HG02763 (cell line): ENCODE data around the gene ACSS2.
A peak's percentile ranks its signal among the peaks of the same experiment; 100 is the strongest.
"Not testable (repeated sequence)": the region's sequence is repeated elsewhere in the genome, so short reads cannot be mapped to it uniquely, and the experiment has no call there.

Experiments used
- ATAC-seq: cut with Tn5 transposase; IDR thresholded peaks from one replicate; pipeline ENCODE4 v1.9.1; 2021; ENCODE audit warnings: mild to moderate bottlenecking, moderate library complexity; ENCODE audit not compliant: unreplicated experiment

ACSS2 gene

DNA sequence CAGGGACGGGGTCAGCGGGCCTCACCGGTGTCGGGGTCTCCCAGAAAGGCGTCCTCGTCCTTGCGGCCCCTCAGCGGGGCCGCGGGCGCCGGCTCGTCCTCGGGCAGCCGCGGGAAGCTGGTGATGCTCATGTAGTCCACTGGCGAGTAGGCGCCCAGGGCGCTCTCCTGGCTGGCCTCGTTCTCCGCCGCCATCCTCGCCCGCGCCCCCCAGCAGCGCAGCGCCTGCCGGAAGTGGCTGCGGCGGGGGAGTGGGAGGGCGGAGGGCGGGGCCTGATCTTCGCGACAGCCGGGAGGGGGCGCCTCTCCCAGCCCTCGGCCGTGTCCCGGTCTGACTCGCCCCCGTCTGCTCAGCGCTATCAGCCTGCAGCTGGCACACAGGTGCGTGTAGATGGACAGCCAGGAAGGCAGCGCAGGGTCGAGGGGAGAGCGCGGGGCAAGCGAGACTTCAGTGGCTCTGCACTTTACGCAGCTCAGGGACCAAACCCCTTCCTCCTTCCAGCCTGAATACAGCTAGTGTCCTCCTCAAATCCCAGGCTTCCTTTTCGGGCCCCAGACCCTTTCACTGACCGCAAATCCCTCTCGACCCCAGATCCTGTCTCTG is 3.7 kb upstream of the ACSS2 start, which contains the start of gene GGT7:
Gene GGT7, minus strand, starts transcription at position 235 of the 603 bp plus-strand sequence. Its CDS starts 41 bp downstream, at position 194.
- ATAC-seq, result peak; percentile 41

DNA sequence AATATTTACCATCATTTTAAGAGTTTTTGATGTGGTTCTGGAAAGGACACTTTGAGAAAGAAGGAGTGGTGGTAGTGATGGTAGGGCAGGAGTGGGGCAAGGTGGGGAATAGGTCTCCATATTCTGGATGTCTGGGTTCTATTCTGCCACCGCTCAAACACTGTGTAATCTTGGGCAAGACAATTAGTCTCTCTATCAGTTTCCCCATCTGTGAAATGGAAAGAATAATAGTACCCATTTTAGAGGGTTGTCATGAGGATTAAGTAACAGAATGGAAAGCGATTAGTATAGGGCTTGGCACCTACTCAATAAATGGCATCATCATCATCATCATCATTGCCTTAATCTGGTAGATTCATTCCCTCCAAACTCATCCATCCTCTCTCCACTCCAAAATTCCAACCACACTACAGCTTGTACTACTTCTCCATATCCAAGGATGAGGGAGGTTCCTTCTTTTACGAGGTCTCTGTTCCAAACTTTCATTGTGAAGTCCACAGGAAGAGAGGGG is 2.8 kb upstream of the ACSS2 start:
- ATAC-seq, result no peak

DNA sequence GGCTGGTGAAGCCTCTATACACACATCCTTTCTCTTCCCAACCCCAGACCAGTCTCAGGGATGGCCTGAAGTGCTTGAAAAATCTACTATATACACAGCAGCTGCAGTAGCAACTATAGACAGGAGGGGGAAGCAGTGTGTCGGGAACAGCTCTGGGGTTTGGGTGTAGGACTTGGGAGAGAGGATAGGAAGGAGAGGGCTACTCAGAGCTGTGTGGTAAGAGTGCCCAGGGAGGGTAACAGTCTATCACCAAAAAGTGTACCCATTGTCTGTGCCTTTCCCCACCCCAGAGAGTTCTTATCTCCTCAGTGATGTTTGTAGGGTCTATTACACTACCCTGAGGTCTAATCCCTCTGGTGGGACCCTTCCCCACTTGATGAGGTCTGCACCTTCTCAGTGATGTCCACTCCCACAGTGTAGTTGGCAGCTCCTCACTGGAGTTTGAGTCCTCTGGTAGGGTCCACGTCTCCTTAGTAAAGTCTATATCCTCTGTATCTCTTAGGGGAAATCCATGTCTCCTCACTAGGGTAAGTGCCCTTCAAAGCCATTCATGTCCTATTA is 2.2 kb upstream of the ACSS2 start:
- ATAC-seq, result no peak

DNA sequence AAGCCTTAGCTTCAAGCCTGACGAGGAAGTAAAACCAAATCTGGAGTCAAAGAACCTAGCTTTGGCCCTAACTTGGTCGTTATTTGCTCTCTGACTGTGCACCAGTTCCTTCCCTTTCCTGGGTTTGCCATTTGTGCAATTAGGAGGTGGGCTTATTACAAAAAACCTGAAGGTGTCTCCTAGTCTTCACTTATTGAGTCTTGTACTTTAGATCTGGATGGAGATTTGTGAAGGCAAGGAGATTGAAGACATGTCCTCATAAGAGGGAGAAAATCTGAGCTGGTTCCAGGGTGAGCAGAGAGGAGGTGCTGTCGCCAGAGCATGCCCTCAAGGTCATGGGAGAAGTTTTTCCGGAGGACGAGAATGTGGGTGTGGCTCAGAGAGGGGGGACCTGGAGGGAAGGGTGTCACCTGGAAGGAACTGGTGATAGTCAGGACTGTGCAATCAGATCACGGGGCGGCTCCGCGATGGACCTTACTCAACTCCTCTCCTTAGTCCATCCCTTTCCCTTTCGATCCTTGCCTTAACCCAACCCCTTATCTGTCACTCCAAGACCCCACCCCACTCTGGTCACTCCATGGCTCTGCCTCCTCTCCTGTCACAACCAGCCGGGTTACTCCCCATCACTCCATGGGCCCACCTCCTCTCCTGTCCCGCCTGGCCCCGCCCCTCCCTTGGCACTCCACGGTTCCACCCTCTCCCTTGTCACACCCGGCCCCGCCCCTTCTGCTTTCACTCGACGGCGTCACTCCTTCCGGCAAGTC is 588 bp upstream of the ACSS2 start:
- peak; percentile 67 for ATAC-seq

DNA sequence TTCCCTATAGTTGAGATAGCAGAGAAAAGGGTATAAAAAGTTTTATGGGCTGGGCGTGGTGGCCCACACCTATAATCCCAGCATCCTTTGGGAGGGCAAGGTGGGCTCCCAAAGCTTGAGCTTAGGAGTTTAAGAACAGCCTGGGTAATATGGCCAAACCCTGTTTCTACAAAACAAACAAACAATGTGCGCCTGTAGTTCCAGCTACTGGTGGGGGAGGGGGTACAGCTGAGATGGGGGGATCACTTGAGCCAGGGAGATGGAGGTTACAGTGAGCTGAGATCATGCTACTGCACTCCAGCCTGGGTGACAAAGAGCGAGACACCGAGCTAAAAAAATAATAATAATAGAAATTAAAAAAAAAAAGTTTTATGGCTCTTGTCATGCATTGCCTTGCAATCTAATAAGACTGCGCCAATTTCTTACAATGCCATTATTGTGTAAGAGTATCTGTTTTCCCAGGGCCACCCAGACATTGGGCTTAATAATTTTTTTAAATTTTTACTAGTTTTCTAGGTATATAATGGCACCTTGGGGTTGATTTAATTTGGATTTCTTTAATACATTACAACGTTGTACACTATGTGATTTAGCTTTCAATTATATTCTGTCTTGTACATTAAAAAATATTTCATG is 3.9 kb downstream of the ACSS2 start:
- no peak for ATAC-seq

DNA sequence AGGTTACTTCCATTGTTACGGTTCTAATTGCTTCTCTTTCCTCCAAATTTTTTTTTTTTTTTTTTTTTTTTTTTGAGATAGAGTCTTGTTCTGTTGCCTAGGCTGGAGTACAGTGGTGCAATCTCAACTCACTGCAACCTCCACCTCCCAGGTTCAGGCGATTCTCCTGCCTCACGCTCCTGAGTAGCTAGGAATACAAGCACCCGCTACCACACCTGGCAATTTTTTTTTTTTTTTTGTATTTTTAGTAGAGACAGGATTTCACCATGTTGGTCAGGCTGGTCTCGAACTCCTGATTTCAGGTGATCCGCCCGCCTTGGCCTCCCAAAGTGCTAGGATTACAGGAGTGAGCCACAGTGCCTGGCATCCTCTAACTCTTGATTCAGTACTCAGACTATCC is 4.6 kb downstream of the ACSS2 start:
- not testable (repeated sequence) for ATAC-seq

DNA sequence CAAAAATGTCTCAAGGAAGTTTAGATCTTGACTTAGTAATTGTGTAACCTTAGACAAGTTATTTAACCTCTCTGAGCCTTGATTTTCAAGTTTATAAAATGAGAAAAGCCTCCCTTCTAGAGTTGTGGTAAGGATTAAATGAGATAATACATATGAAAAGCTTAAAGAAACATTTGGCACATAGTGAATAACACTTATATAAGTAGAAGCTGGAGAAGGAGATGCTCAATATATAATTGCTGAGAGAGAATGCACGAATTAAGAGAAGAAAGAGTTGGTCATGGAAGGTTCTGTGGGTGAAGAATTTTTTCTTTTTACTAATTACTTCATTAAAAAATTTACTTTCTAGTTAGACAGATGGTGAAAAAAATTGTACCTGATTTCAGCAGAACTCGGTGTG is 5.3 kb downstream of the ACSS2 start:
- ATAC-seq, result no peak

DNA sequence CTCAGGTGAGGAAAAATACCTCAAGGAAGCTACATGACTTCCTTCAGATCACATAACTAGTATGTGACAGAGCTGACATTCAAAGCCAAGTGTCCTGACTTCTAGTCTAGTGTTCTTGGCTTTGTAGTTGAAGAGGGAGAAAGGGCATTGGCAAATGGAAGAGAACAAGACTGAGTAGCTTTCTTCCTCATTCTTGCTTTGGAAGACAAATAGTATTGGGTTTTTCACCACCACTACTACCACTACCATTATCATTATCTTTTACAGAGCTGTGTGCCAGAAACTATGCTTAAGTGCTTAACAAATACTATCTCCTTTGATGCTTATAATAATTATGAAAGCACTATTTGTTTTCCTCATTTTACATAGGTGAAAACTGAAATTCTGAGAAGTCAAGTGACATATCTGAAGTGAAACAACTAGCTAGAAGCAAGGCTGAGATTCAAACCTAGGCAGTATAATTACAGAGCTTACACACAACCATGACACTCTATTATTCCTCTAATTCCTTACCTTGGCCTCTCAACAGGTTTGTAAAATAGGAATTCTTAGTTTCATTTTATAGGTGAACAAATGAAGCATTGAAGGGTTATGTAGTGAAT is 6.8 kb downstream of the ACSS2 start:
- ATAC-seq, result no peak

DNA sequence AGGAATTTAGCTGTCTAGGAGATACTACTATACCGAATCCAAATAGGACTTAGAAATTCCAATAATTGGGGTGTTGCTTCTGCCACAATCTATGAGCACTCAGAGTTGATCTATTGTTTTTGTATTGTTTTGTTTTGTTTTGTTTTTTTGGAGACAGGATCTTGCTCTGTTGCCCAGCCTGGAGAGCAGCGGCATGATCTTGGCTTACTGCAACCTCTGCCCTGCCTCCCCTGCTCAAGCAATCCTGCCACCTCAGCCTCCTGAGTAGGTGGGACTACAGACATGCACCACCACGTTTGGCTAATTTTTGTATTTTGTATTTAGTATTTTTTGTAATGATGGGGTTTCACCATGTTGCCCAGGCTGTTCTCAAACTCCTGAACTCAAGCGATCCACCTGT is 7.4 kb downstream of the ACSS2 start:
- ATAC-seq, result no peak

DNA sequence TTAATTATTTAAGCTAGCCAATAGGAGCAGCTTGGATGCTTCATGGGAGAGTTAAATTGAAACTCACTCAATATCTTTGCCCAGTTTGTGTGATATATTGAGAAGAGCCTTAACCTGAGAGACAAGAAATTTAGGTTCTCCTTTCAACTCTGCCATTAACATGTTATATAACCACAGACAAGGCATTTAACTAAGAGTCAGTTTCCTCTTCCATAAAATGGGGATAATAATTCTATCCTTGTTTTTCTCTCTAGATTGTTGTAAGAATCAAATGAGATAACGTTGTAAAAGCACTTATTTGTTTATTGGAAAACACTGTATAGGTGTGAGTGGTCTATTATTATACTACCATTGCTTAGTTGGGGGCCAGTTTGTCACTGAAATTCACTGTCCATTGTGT is 7.8 kb downstream of the ACSS2 start:
- no peak for ATAC-seq

DNA sequence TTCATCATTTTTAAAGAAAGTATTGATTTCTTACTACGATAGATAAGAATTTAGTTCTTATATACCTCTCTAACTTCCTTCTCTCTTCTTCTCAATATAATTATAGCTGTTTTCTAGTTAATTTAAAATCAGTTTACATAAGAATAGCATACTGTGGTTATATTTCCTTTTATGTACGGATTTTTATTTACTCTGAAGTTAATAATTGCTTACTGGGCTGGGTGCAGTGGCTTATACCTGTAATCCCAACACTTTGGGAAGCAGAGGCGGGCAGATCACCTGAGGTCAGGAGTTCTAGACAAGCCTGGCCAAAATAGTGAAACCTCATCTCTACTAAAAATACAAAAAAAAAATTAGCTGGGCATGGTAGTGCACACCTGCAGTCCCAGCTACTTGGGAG is 9.7 kb downstream of the ACSS2 start:
- ATAC-seq, result no peak

DNA sequence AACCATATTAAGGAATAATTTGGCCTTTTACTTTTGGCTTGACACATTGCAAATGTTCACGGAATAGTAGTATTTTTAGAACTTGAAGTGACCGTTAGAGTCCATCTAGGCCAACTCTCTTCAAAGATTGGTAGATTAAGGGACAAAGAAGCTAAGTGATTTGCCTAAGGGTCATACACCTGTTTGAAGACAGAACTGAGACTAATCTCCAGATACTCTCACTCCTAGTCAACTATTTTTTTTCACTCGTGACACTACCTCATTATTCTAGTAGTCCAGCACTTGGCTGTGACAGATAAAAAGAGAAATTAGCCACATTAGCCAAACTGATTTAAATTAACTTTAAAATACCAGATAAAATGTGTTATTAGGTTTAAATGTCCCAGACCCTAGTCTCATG is 10.6 kb downstream of the ACSS2 start:
- no peak for ATAC-seq

DNA sequence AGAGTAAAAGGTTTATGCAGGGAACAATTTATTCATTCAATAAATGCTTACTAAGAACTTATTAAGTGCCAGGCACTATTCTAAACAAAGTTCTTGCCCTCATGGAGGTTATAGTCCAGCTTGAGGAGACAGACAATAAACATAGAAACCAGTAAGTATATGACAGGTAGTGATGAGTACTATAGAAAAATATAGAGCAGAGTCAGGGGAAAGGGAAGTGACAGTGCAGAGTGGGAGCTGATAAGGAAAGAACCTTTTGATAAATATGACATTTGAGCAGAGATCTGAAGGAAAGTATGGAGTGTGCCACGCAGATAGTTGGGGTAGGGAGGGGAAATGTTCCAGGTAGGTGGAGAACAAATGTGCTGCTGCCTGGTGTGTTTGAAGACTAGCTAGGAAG is 12.1 kb downstream of the ACSS2 start:
- no peak for ATAC-seq

DNA sequence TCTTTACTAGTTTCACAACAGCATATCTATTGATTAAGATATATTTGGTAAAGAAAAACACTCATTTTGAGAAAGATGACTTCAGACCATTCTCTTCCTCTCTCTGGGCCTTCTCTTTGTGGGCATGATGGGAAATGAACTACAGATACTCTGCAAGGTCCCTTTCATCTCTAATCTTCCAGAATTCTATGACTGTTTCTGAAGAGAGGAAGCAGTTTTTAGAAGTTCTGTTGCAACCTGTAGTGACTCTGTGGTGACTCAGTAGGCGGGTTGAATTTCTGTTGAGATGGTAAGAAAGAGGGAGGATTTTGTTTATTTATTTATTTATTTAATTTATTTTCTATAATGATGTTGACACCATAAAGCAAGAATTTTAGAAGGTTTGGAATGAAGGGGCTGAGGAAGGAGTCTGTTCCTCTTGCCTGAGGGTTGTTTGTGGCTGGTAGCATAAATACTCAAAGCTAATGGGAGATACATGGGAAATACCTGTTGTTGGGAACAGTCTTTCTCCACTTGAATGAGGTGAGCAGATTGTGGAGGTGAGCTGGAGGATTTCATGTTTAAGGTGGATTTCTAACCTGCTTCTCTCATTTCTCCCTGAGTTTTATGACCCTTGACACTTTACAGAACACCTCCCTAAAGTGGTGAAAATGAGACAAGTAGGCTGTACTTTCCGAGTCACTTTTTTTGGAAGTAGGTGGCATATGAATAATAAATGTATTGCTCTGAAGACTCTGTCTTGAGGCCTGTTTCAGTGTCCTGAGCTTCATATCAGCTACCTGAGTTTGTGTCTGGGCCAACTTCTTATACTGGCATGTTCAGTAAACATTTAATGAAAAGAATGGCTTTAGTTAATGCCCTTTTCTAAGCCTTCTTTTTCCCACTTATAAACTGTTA is 15.0 kb downstream of the ACSS2 start:
- ATAC-seq, result no peak

DNA sequence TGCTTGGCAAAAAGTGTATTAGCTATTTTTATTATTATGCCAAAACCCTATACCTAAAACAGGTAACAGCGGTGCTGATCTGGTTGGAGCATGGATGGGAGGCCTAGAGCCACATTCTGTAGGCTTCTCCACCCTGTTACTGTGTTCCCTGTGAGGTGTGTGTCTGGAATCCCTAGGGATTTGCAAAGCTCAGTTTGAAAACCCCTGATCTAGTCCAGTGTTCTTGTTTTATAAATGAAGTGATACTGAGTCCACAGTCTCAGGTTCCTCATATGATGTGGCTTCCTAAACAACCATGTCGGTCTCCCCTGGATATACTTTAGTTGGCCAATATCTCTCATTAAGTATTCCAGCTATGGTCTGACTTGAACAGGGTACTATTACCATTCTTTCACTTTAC is 16.3 kb downstream of the ACSS2 start:
- no peak for ATAC-seq

DNA sequence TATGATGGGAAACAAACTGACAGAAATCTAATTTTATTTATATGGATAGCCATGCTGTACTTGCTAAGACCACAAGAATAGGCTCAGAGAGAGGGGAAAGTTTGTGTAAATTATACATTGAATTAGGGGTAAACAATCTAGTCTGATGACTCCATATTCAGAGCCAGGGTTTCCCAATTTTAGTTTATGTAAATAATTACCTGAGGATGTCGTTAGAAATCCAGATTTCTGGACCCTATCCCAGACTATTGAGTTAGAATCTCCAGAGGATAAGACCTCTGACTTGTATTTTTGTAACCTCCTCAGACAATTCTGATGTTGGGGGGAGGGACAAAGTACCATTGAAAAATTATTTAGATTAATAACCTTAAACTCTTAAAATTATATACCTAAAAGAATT is 18.3 kb downstream of the ACSS2 start:
- no peak for ATAC-seq

DNA sequence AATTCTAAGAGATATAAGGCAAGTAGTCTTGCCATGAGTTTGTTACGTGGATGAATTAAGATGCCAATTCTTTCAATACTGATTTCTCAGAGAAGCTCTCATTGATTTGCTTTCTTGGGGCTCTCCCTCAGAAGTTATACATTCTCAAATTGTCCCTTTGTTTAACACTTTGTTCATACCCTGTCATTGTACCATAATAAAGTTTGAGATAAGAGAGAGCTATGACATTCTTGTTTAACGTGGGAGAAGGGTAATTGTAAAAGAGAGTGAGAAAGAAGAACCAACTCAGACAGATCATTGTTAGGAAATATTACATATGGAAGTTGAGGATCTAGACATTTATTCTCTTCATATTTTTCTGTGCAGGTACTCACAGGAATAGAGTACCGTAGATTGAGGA is 19.1 kb downstream of the ACSS2 start:
- ATAC-seq, result no peak

DNA sequence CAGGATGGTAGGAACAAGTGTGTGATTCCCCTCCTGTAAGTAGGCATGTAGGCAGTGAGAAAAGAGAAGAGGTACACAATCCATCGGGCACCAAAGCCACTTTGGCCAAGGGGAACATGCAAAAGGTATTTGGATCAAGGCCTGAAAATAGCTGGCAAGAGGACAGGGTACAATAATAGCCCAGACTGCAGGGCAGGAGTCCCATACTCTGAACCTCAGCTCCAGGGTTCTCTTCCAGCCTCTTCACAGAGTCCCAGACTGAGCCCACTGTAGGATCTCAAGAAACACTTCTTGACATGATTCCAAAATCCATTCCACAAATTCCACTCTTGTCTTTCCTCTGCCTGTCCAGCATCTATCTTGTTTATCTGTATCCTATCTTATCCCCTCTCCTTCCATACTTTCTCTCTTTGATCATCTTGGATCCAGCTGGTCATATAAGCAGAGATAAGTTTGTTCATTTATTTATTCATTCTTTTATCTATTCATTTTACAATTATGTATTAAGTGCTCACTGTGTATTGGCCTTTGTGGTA is 19.7 kb downstream of the ACSS2 start:
- ATAC-seq, result no peak

DNA sequence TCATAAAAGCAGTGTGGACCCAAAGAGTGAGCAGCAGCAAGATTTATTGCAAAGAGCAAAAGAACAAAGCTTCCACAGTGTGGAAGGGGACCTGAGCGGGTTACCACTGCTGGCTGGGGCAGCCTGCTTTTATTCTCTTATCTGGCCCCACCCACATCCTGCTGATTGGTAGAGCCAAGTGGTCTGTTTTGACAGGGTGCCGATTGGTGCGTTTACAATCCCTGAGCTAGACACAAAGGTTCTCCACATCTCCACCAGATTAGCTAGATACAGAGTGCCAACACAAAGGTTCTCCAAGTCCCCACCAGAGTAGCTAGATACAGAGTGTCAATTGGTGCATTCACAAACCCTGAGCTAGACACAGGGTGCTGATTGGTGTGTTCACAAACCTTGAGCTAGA is 21.7 kb downstream of the ACSS2 start:
- ATAC-seq, result not testable (repeated sequence)

DNA sequence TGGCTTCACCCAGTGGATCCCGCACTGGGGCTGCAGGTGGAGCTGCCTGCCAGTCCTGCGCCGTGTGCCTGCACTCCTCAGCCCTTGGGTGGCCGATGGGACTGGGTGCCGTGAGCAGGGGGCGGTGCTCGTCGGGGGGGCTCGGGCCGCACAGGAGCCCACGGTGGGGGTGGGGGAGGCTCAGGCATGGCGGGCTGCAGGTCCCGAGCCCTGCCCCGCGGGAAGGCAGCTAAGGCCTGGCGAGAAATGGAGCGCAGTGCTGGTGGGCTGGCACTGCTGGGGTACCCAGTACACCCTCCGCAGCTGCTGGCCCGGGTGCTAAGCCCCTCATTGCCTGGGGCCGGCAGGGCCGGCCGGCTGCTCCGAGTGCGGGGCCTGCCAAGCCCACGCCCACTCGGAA is 22.3 kb downstream of the ACSS2 start:
- not testable (repeated sequence) for ATAC-seq
